ENCODE measurements around the gene APC.
"Not testable (repeated sequence)": the region's sequence is repeated elsewhere in the genome, so short reads cannot be mapped to it uniquely, and the experiment has no call there.

APC gene

GRCh38 chr5:112886975-112887374 lies 149.3 kb downstream of the APC start:
- DNase-seq (ENCODE audit: extremely low spot score, insufficient read length, low read depth) (no peak), FAIRE-seq (no peak)

- FAIRE-seq = not testable (repeated sequence)
Measured at GRCh38 chr5:112892066-112892465, 154.4 kb downstream of the APC start.

GRCh38 chr5:112892776-112893175 lies 155.1 kb downstream of the APC start:
- FAIRE-seq (no peak), DNase-seq (ENCODE audit: extremely low spot score, insufficient read length, low read depth) (no peak)

More at GRCh38 chr5:112892066-112892465, 154.4 kb downstream of the APC start:
- not testable (repeated sequence) for DNase-seq (ENCODE audit: extremely low spot score, insufficient read length, low read depth)

GRCh38 chr5:112895682-112896081 lies 158.0 kb downstream of the APC start:
- DNase-seq (ENCODE audit: extremely low spot score, insufficient read length, low read depth) (no peak), FAIRE-seq (no peak)

All from GM18507 (cell line).